Right atrium auricular region (tissue), 2 donors: ENCODE measurements around the gene SH3BGRL2. TPM values are rescaled to one million over a fixed set of nuclear protein-coding genes. Genes with fewer than 3 reads are reported as not detected.
"Not testable (repeated sequence)": the region's sequence is repeated elsewhere in the genome, so short reads cannot be mapped to it uniquely, and the experiment has no call there.

Experiments
- DNase-seq: peaks from one replicate; pipeline ENCODE4 v3.0.0-alpha.2; 2019; ENCODE audit warnings: low spot score
- H3K27ac ChIP-seq, 2 donors: fragments of 200-600 bp; sonication (generic); 1 replicate in 1 of 2; 2 replicates in 1 of 2; pipeline ENCODE4 v1.5.1; 2016 to 2019
- H3K27me3 ChIP-seq, 2 donors: fragments of 200-600 bp; sonication (generic); one replicate each; pipeline versions ENCODE4 v1.5.1 to v1.6.0; 2017 to 2019
- H3K36me3 ChIP-seq: fragments of 200-600 bp; sonication (generic); one replicate; pipeline ENCODE4 v1.5.1; 2016
- H3K4me1 ChIP-seq, 2 donors: fragments of 200-600 bp; sonication (generic); one replicate each; pipeline versions ENCODE4 v1.5.1 to v1.6.0; 2017 to 2019
- H3K4me3 ChIP-seq, 2 donors: fragments of 200-600 bp; sonication (generic); 1 replicate in 1 of 2; 2 replicates in 1 of 2; pipeline ENCODE4 v1.5.1; 2017 to 2019; ENCODE audit warnings: mild to moderate bottlenecking in 1 of 2, moderate library complexity in 1 of 2
- H3K9me3 ChIP-seq, 2 donors: fragments of 200-600 bp; sonication (generic); one replicate each; pipeline ENCODE4 v1.5.1; 2019
- CTCF ChIP-seq, 2 donors: fragments of 200-600 bp; sonication (generic); IDR thresholded peaks; one replicate each; pipeline ENCODE4 v1.5.1; 2019; ENCODE audit warnings: antibody characterized with exemption in 2 of 2
- total RNA-seq, 2 donors: library from RNA; depleted of rRNA; stranded (reverse); fragments of >200 nt; gene quantifications; one replicate each; pipeline ENCODE4 v1.1.0, GENCODE V29; 2016

The SH3BGRL2 gene
- total RNA-seq, 2 donors from 2014 or later = 9.6 to 15.5 TPM

DNA sequence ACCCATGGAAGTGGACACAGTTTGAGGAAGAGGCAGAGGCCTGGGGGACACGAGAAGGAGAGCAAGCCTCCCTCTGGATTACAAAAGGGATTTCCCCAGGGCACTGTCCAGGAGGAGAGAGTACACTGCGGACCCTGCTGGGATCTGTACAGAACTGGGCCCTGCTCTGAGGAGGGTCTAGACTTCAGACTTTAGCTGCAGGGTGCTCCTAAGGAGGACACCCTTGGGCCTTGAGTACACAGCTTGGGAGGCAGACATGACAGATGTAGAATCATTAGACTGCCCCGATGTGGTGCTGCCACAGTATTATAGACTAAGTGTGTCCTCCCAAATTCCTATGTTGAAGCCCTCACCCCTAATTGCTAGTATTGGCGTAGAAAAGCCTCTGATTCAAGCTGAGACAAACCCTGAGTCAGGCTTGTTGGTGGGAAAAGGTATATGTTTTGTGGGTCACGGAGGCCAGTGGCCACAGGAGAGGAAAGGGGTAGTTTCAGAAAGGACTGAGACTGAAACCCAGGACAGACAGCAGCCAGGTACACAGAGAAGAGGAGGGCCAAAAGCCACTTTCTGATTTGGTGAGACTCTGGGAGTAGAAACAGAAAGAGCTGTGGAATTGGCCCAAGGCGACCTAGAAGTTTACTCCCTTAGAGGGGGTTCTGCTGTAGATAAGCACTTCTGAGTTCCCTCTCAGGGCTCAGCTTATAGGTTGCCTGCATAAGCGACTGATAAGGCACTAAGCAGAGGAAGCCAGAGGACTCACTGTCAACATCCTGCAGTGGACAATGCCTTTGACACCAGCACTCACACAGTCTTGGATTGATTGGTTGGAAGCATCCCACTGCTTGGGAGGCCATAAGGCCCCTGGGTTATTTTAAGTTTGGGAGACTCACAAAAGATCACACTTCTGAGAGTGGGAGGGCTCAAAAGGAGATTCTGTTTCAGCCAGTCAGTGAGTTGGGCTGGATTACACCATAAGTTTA lies 16.5 kb upstream of the SH3BGRL2 start:
- peaks cover 0 to 11% of the 10 kb centered on the region in 2 donors for H3K4me1 ChIP-seq
- H3K27me3 ChIP-seq = no peaks in the 10 kb centered on the region
- no peak overlapping the region for H3K27ac ChIP-seq
- H3K4me3 ChIP-seq = no peak overlapping the region
- no peaks in the 10 kb centered on the region for H3K9me3 ChIP-seq
- DNase-seq = no peak
- H3K36me3 ChIP-seq = no peaks in the 10 kb centered on the region
- TF ChIP-seq CTCF (IDR thresholded peaks at IDR 0.05) = no peak

- Histone ChIP-seq H3K4me3 (no peak overlapping the region), H3K36me3 (no peaks in the 10 kb centered on the region), H3K4me1 (peaks cover 0 to 11% of the 10 kb centered on the region in 2 donors), H3K9me3 (no peaks in the 10 kb centered on the region), H3K27me3 (no peaks in the 10 kb centered on the region), H3K27ac (no peak overlapping the region)
- no peak for TF ChIP-seq CTCF (IDR thresholded peaks at IDR 0.05)
- no peak for DNase-seq
Observed at GRCh38 chr6:79617518-79617941, 13.6 kb upstream of the SH3BGRL2 start.

DNA sequence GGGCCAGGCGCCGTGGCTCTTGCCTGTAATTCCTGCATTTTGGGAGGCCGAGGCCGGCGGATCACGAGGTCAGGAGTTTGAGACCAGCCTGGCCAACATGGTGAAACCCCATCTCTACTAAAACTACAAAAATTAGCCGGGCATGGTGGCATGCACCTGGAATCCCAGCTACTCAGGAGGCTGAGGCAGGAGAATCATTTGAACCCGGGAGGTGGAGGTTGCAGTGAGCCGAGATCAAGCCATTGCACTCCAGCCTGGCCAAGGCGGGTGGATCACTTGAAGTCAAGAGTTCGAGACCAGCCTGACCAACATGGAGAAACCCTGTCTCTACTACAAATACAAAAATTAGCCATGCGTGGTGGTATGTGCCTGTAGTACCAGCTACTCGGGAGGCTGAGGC lies 12.7 kb upstream of the SH3BGRL2 start:
- H3K36me3 ChIP-seq, H3K27ac ChIP-seq, H3K27me3 ChIP-seq, H3K9me3 ChIP-seq, DNase-seq, H3K4me3 ChIP-seq: not testable (repeated sequence)
- peaks cover 0 to 11% of the 10 kb centered on the region in 2 donors for H3K4me1 ChIP-seq

DNA sequence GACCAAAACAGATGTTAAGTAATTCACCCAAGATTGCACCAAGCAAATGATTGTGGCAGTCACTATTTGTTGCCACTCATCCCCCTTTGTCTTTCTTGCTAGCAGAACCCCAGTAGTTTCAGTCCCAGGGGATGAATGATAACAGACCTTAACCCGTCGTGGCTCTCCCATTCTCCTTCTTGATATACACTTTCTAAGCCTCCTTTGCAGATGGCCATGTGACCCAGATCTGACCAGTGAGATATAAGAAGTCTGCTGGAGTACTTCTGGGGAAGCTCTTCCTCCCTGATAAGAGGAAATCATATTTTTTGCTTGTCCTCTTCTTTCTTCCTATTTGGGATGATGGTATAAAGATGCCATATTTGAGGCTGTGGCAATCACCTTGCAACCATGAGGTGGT lies 9.6 kb upstream of the SH3BGRL2 start:
- Histone ChIP-seq H3K36me3 (no peaks in the 10 kb centered on the region), H3K9me3 (no peaks in the 10 kb centered on the region), H3K4me3 (no peak overlapping the region), H3K4me1 (no peaks in the 10 kb centered on the region), H3K27ac (no peak overlapping the region), H3K27me3 (no peaks in the 10 kb centered on the region)
- no peak for TF ChIP-seq CTCF (IDR thresholded peaks at IDR 0.05)
- no peak for DNase-seq

- no peaks in the 10 kb centered on the region for H3K36me3 ChIP-seq
- H3K9me3 ChIP-seq = no peaks in the 10 kb centered on the region
- DNase-seq = no peak
- no peak overlapping the region for H3K4me3 ChIP-seq
- no peak overlapping the region for H3K27ac ChIP-seq
- no peaks in the 10 kb centered on the region for H3K4me1 ChIP-seq
- no peaks in the 10 kb centered on the region for H3K27me3 ChIP-seq
- no peak for TF ChIP-seq CTCF (IDR thresholded peaks at IDR 0.05)
Observed at GRCh38 chr6:79622364-79622763, 8.8 kb upstream of the SH3BGRL2 start.

DNA sequence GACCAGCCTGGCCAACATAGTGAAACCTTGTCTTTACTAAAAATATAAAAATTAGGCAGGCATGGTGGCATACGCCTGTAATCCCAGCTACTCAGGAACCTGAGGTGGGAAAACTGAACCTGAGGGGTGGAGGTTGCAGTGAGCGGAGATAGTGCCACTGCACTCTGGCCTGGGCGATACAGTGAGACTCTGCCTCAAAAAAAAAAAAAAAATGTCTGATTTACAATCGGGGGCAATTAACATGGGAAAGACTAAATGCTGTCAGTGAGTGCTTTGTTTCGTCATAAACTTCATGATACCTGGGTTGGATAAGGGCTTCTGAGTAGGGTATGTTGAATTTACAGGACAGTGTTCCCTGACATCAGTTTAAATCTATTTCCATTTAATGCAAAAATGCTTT lies 8.0 kb upstream of the SH3BGRL2 start:
- no peak overlapping the region for H3K27ac ChIP-seq
- no peak for TF ChIP-seq CTCF (IDR thresholded peaks at IDR 0.05)
- no peaks in the 10 kb centered on the region for H3K27me3 ChIP-seq
- H3K4me1 ChIP-seq = no peaks in the 10 kb centered on the region
- no peaks in the 10 kb centered on the region for H3K9me3 ChIP-seq
- no peak for DNase-seq
- H3K36me3 ChIP-seq = no peaks in the 10 kb centered on the region
- H3K4me3 ChIP-seq = no peak overlapping the region
